Psoas muscle (tissue), 8 donors: ENCODE results near the gene MAGEF1. TPM values are rescaled to one million over a fixed set of nuclear protein-coding genes. Genes with fewer than 3 reads are reported as not detected.
"Not testable (repeated sequence)": the region's sequence is repeated elsewhere in the genome, so short reads cannot be mapped to it uniquely, and the experiment has no call there.

Experiments
- ATAC-seq, 4 donors: fragments of 200-7000 bp; cut with Tn5 transposase; one replicate each; pipeline ENCODE4 v1.9.1; 2020; ENCODE audit warnings: moderate library complexity in 3 of 4, mild to moderate bottlenecking in 2 of 4
- DNase-seq, 2 donors: peaks; one replicate each; pipeline ENCODE4 v3.0.0-alpha.2; 2020
- H3K27ac ChIP-seq: fragments of 200-600 bp; one replicate; pipeline ENCODE4 v1.8.0; 2022
- H3K27me3 ChIP-seq, 3 donors: fragments of 200-600 bp in 1 of 3; one replicate each; pipeline versions ENCODE4 v1.6.1 to v1.8.0; 2013 to 2022; ENCODE audit warnings: low read length in 2 of 3, mild to moderate bottlenecking in 2 of 3, moderate library complexity in 1 of 3; ENCODE audit not compliant: insufficient read depth in 3 of 3
- H3K36me3 ChIP-seq, 2 donors: fragments of 200-600 bp in 1 of 2; one replicate each; pipeline versions ENCODE4 v1.6.1 to v1.8.0; 2013 to 2022; ENCODE audit warnings: low read depth in 1 of 2, mild to moderate bottlenecking in 1 of 2, moderate library complexity in 1 of 2; ENCODE audit not compliant: insufficient read depth in 1 of 2
- H3K4me1 ChIP-seq: fragments of 200-600 bp; one replicate; pipeline ENCODE4 v1.8.0; 2022
- H3K4me3 ChIP-seq: fragments of 200-600 bp; one replicate; pipeline ENCODE4 v1.8.0; 2022; ENCODE audit warnings: mild to moderate bottlenecking
- H3K9me3 ChIP-seq: fragments of 200-600 bp; one replicate; pipeline ENCODE4 v1.8.0; 2022
- WGBS, 3 donors: extraction: QIAGEN DNeasy Blood & Tissue Kit; methylation state at CpG; one replicate each; pipeline versions ENCODE4 v1.1.6 to v1.1.7; 2013; 5-methylcytosine and 5-hydroxymethylcytosine counted together
- intact Hi-C, 2 donors: fragments of 100-400 bp; cut with DNase I; formaldehyde crosslinking; loops; one replicate each; pipeline versions ENCODE4 v1.11.0 to v1.14.2; 2022
- polyA plus RNA-seq, 3 donors: library from polyadenylated mRNA; stranded (reverse); fragments of 200-250 nt; gene quantifications; one replicate each; pipeline ENCODE4 v1.2.3, GENCODE V29; 2013
- total RNA-seq, 4 donors: library from RNA; stranded (reverse); fragmentation: NEBNext Ultra II Directional in 2 of 4; extraction: Animal tissue kit (Norgen Biotek cat#: 25700) in 2 of 4; gene quantifications; one replicate each; pipeline versions ENCODE4 v1.2.1 to v1.2.4, GENCODE V29; 2021 to 2023
- TF ChIP-seq, protein P1 (sequence below): fragments of 200-600 bp; IDR thresholded peaks from one replicate; pipeline ENCODE4 v1.8.0; 2022; ENCODE audit warnings: antibody characterized with exemption
- donor health status: healthy with polysubstance abuse.
- donor health status: DM: no; HTN: no; CAD: no; lungs with moderate emphysema.
- donor health status: Bipolar disorder and iron deficiency.
- donor health status: healthy.
- donor health status: DM: yes; HTN: yes; CAD: no.
- donor health status: DM: no; HTN: no; CAD: no.
- donor health status: DM: no; HTN: no; CAD: no.
- donor health status: DM: yes; HTN: yes; CAD: no.

MAGEF1 gene
- total and polyA plus RNA-seq, 7 donors, result 13.0 to 27.3 (median 17.6) TPM

DNA sequence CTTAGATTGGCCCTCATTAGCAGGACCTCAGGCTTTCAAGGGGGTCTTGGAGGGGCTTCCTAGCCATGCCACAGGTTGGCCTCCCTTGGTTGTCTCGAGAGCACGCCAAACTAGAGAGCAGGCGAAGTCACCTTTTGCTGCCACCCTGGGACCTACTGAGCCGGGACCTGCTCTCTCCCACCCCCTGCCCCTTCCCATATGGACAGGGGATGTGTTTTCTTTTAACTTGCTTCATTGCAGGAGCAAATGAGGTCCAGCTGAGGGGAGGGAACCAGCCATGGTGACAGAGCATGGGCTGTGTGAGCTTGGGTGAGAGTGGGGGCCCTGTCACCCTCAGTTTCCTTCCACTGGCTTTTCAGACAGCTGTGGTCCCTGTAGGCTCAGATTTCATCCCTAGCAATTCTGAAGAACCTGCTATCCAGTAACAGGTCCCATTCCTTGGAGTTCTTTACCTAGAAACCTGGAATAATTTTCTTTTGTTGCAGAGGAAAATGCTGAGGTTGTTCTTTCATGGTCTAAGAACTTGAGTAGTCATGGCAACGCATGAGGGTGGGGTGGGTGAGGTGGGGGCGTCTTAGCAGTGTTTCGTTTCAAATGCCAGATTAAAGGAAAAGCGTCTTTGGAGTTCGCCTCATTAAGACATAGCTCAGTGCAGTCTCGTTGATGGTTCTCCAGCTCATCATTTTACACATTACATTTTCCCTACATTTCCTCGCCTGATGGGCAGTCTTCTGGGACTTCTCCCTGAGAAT lies 20.1 kb upstream of the MAGEF1 start:
- H3K4me1 ChIP-seq, result no peaks in the 10 kb centered on the region
- no peak overlapping the region for H3K27ac ChIP-seq
- H3K27me3 ChIP-seq, result no peaks in the 10 kb centered on the region
- WGBS, 3 donors, result 56 to 73% (median 61%) methylated on average over 11 of the region's 11 CpGs
- H3K9me3 ChIP-seq, result no peaks in the 10 kb centered on the region
- H3K36me3 ChIP-seq, result no peaks in the 10 kb centered on the region
- ATAC-seq, result no peak
- no peak for DNase-seq
- TF ChIP-seq, protein P1, sequence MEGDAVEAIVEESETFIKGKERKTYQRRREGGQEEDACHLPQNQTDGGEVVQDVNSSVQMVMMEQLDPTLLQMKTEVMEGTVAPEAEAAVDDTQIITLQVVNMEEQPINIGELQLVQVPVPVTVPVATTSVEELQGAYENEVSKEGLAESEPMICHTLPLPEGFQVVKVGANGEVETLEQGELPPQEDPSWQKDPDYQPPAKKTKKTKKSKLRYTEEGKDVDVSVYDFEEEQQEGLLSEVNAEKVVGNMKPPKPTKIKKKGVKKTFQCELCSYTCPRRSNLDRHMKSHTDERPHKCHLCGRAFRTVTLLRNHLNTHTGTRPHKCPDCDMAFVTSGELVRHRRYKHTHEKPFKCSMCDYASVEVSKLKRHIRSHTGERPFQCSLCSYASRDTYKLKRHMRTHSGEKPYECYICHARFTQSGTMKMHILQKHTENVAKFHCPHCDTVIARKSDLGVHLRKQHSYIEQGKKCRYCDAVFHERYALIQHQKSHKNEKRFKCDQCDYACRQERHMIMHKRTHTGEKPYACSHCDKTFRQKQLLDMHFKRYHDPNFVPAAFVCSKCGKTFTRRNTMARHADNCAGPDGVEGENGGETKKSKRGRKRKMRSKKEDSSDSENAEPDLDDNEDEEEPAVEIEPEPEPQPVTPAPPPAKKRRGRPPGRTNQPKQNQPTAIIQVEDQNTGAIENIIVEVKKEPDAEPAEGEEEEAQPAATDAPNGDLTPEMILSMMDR, result no peak
- no peak overlapping the region for H3K4me3 ChIP-seq
- intact Hi-C loops, result no loop called here

DNA sequence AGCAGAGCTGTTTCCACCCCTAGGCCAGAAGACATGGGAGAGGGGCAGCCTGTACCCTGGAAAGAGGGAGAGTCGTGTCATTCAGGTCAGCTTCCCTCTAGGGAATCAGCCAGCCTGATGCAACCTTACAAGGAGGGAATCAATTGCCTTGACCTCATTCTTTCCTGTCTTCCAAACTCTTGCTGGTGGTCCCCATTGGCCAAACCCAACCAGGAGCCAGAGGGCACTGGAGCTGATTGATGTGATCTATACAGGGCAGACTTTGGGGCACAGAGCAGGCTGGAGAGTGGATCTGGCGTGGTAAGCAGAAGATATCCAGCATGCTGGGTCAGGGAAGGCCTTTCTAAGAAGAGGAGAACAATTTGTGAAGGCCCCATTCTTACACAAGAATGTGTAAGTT lies 19.1 kb upstream of the MAGEF1 start:
- no peaks in the 10 kb centered on the region for H3K9me3 ChIP-seq
- no peaks in the 10 kb centered on the region for H3K36me3 ChIP-seq
- no peaks in the 10 kb centered on the region for H3K4me1 ChIP-seq
- intact Hi-C loops, result no loop called here
- H3K27me3 ChIP-seq, result no peaks in the 10 kb centered on the region
- ATAC-seq (no peak), DNase-seq (no peak)
- WGBS, 3 donors, result 69 to 95% (median 84%) methylated on average over 2 of the region's 2 CpGs
- no peak overlapping the region for H3K27ac ChIP-seq
- TF ChIP-seq, protein P1, result no peak
- no peak overlapping the region for H3K4me3 ChIP-seq

DNA sequence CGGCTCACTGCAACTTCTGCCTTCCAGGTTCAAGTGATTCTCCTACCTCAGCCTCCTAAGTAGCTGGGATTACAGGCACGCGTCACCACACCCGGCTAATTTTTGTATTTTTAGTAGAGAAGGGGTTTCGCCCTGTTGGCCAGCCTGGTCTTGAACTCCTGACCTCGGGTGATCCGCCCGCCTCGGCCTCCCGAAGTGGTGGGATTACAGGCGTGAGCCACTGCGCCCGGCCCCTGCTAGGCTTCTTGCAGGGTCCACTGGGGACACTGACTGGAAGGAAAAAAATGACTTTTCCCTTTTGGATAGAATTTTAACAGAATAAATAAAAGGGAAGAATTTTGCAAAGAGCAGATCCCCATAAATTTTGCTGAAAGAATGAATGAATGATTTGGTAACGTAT lies 17.3 kb upstream of the MAGEF1 start:
- not testable (repeated sequence) for H3K27me3 ChIP-seq, H3K4me3 ChIP-seq, ATAC-seq, DNase-seq, H3K4me1 ChIP-seq, H3K9me3 ChIP-seq, H3K36me3 ChIP-seq, H3K27ac ChIP-seq
- intact Hi-C loops, result loop anchor here in 1 of 2 donors (5.0 kb wide), 1 partner anchor 48 kb away; no protein-coding TSS in a partner anchor
- WGBS, 3 donors, result 93 to 97% (median 96%) methylated on average over 14 of the region's 14 CpGs

DNA sequence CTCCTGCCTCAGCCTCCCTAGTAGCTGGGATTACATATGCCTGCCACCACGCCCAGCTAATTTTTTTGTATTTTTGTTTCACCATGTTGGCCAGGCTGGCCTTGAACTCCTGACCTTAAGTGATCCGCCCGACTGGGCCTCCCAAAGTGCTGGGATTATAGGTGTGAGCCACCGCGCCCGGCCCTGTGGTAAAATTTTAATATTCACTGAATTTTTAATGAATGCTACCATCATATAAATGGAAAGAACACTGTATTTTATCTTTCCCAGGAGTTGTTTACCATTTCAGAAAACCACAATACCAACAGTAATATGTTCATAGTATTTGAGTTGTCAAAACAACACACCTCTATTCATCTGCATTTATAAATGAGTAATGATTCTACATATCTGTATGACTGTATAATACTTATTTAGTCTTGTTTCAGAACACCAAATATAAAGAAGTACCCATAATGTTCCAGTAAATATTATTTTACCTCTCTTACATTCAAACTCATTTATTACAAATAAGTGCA lies 16.2 kb upstream of the MAGEF1 start:
- DNase-seq, result no peak
- no peak for ATAC-seq
- Histone ChIP-seq H3K4me3 (no peak overlapping the region), H3K27ac (no peak overlapping the region), H3K9me3 (no peaks in the 10 kb centered on the region), H3K27me3 (no peaks in the 10 kb centered on the region), H3K36me3 (no peaks in the 10 kb centered on the region), H3K4me1 (no peaks in the 10 kb centered on the region)
- 83 to 88% (median 87%) methylated on average over 6 of the region's 6 CpGs for WGBS, 3 donors
- TF ChIP-seq, protein P1, result no peak
- intact Hi-C loops, result loop anchor here in 1 of 2 donors (5.0 kb wide), 1 partner anchor 49 kb away; no protein-coding TSS in a partner anchor

DNA sequence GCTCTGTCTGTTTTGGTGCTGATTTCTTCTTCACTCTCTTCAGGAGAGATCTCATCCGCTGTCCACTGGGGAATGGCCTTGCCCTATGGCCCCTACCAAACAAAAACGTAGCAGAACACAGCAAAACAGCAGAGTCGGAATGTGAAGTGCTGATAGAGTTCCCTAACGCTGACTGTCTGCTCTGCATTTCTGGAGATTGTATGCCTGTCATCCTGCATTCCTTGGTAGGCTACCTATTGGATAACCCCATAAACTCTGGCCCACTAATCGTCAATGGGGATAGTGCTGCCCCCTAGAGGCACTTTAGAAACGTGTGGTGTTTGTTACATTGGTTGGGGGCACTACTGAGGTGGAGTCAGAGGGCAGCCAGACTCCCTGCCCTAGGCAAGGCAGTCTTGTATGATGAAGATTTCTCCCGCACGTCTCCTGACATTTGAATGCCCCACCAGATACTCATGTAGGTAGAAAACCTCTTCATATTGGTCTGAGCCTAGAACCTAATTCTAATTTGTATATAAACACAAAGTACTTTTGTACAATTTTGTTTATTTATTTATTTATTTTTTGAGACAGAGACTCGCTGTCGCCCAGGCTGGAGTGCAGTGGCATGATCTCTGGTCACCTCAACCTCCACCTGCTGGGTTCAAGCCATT lies 15.6 kb upstream of the MAGEF1 start:
- Histone ChIP-seq H3K4me3 (no peak overlapping the region), H3K27ac (no peak overlapping the region), H3K4me1 (no peaks in the 10 kb centered on the region), H3K9me3 (no peaks in the 10 kb centered on the region), H3K27me3 (no peaks in the 10 kb centered on the region), H3K36me3 (no peaks in the 10 kb centered on the region)
- intact Hi-C loops, result loop anchor here in 1 of 2 donors (5.0 kb wide), 1 partner anchor 50 kb away; no protein-coding TSS in a partner anchor
- ATAC-seq (peak; percentile 74 to 92 (median 90)), DNase-seq (peak in 1 of 2 donors; percentile 46)
- TF ChIP-seq, protein P1, result peak; percentile 59
- whole genome bisulfite sequencing, 3 donors, result 30 to 37% (median 33%) methylated on average over 10 of the region's 10 CpGs
